ENCODE data around the gene ADAMTSL3. TPM values are rescaled to one million over a fixed set of nuclear protein-coding genes. Genes with fewer than 3 reads are reported as not detected.

ADAMTSL3 gene
- total and polyA plus RNA-seq, 2 donors (not counting 1 experiment from before 2014, with no cell fraction given), result 0.01 TPM; not detected in 1

GRCh38 chr15:83733691-83734090 is 79.8 kb downstream of the ADAMTSL3 start:
- Mint-ChIP-seq H3K9me3 (ENCODE audit: insufficient read depth) (no peaks in the 10 kb centered on the region), H3K27me3 (no peaks in the 10 kb centered on the region), H3K4me1 (no peaks in the 10 kb centered on the region), H3K27ac (no peak overlapping the region), H3K4me3 (no peak overlapping the region)
- Histone ChIP-seq H3K27ac (ENCODE audit: low read length in 2 of 2) (no peak overlapping the region), H3K4me2 (replicated peaks; ENCODE audit: low read depth, low read length, poor library complexity, severe bottlenecking) (no peak overlapping the region), H2AFZ (ENCODE audit: insufficient read depth, low read depth, low read length, poor library complexity, severe bottlenecking) (no peak overlapping the region), H3K4me1 (ENCODE audit: control insufficient read depth in 2 of 2, insufficient read depth in 2 of 2, low read length in 2 of 2) (no peaks in the 10 kb centered on the region), H3K27me3 (replicated peaks in 1 of 4; ENCODE audit: control extremely low read depth in 1 of 4, control insufficient read depth in 3 of 4, insufficient read depth in 4 of 4, low read length in 3 of 4) (peaks cover 0 to 3% (median 0%) of the 10 kb centered on the region in 4 experiments), H3K79me2 (ENCODE audit: control insufficient read depth, insufficient read depth, low read length) (no peaks in the 10 kb centered on the region), H4K20me1 (ENCODE audit: control insufficient read depth, insufficient read depth, low read length, poor library complexity, severe bottlenecking) (no peaks in the 10 kb centered on the region), H3K9me3 (ENCODE audit: control extremely low read depth in 1 of 3, control insufficient read depth in 2 of 3, insufficient read depth in 1 of 3, low read length in 2 of 3) (no peaks in the 10 kb centered on the region), H3K4me3 (ENCODE audit: control extremely low read depth in 1 of 5, extremely low read depth in 1 of 5, insufficient read depth in 1 of 5, low read depth in 2 of 5, low read length in 4 of 5) (no peak overlapping the region), H3K9ac (ENCODE audit: low read length) (no peak overlapping the region), H3K36me3 (replicated peaks in 1 of 2; ENCODE audit: control extremely low read depth in 1 of 2, control insufficient read depth in 1 of 2, extremely low read depth in 1 of 2, insufficient read depth in 2 of 2, low read length in 1 of 2) (no peaks in the 10 kb centered on the region)
- DNase-seq, result no peak
- TF ChIP-seq EZH2 (IDR thresholded peaks at IDR 0.05; ENCODE audit: borderline replicate concordance, insufficient read depth, low read depth, low read length, poor library complexity, severe bottlenecking) (no peak), CTCF (IDR thresholded peaks at IDR 0.05) (no peak)
- intact Hi-C loops (cut with micrococcal nuclease), result no loop called here
- 93% methylated on average over 2 of the region's 5 CpGs for WGBS (ENCODE audit: insufficient coverage)
- no peak for ATAC-seq (ENCODE audit: low read depth)
- CTCF ChIA-PET, result no interaction called here
- POLR2A ChIA-PET, result no interaction called here

DNA sequence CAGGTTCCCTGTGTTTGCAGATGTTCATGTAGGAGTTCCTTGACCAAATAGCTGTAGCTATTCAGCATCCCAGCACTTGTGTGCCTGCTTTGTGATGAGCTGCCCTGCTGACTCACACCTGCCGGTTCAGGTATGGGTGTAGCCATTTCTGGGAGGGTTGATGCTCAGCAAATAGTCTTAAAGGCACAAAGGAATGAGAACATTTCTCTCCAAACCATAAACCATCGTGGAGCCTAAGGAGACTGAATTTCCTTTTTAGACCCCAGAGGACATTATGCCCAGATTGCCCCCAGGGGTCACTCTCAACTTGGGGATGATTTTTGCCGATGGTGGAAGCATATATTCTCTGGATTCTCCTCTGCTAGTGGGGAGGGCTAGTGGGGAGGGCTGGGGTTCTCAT is 80.6 kb downstream of the ADAMTSL3 start:
- H3K9me3 ChIP-seq (ENCODE audit: control extremely low read depth in 1 of 3, control insufficient read depth in 2 of 3, insufficient read depth in 1 of 3, low read length in 2 of 3), result no peaks in the 10 kb centered on the region
- no peak overlapping the region for H3K9ac ChIP-seq (ENCODE audit: low read length)
- H3K79me2 ChIP-seq (ENCODE audit: control insufficient read depth, insufficient read depth, low read length), result no peaks in the 10 kb centered on the region
- Mint-ChIP-seq H3K9me3 (ENCODE audit: insufficient read depth) (no peaks in the 10 kb centered on the region), H3K27me3 (no peaks in the 10 kb centered on the region), H3K4me1 (no peaks in the 10 kb centered on the region), H3K4me3 (no peak overlapping the region), H3K27ac (no peak overlapping the region)
- H4K20me1 ChIP-seq (ENCODE audit: control insufficient read depth, insufficient read depth, low read length, poor library complexity, severe bottlenecking), result no peaks in the 10 kb centered on the region
- no peaks in the 10 kb centered on the region for H3K36me3 ChIP-seq (replicated peaks in 1 of 2; ENCODE audit: control extremely low read depth in 1 of 2, control insufficient read depth in 1 of 2, extremely low read depth in 1 of 2, insufficient read depth in 2 of 2, low read length in 1 of 2)
- intact Hi-C loops (cut with micrococcal nuclease), result no loop called here
- H3K4me1 ChIP-seq (ENCODE audit: control insufficient read depth in 2 of 2, insufficient read depth in 2 of 2, low read length in 2 of 2), result no peaks in the 10 kb centered on the region
- no peak overlapping the region for H3K4me2 ChIP-seq (replicated peaks; ENCODE audit: low read depth, low read length, poor library complexity, severe bottlenecking)
- H3K27me3 ChIP-seq (replicated peaks in 1 of 4; ENCODE audit: control extremely low read depth in 1 of 4, control insufficient read depth in 3 of 4, insufficient read depth in 4 of 4, low read length in 3 of 4), result peaks cover 0 to 3% (median 0%) of the 10 kb centered on the region in 4 experiments
- H2AFZ ChIP-seq (ENCODE audit: insufficient read depth, low read depth, low read length, poor library complexity, severe bottlenecking), result no peak overlapping the region
- no peak for DNase-seq
- no peak overlapping the region for H3K27ac ChIP-seq (ENCODE audit: low read length in 2 of 2)
- no peak for TF ChIP-seq EZH2 (IDR thresholded peaks at IDR 0.05; ENCODE audit: borderline replicate concordance, insufficient read depth, low read depth, low read length, poor library complexity, severe bottlenecking)
- no peak for TF ChIP-seq CTCF (IDR thresholded peaks at IDR 0.05)
- WGBS (ENCODE audit: insufficient coverage), result 39% methylated on average over 2 of the region's 3 CpGs
- CTCF ChIA-PET, result no interaction called here
- no peak overlapping the region for H3K4me3 ChIP-seq (ENCODE audit: control extremely low read depth in 1 of 5, extremely low read depth in 1 of 5, insufficient read depth in 1 of 5, low read depth in 2 of 5, low read length in 4 of 5)
- ATAC-seq (ENCODE audit: low read depth), result no peak
- POLR2A ChIA-PET, result no interaction called here
